ENCODE results near the gene PARP14.
"Not testable (repeated sequence)": the region's sequence is repeated elsewhere in the genome, so short reads cannot be mapped to it uniquely, and the experiment has no call there.

The PARP14 gene

DNA sequence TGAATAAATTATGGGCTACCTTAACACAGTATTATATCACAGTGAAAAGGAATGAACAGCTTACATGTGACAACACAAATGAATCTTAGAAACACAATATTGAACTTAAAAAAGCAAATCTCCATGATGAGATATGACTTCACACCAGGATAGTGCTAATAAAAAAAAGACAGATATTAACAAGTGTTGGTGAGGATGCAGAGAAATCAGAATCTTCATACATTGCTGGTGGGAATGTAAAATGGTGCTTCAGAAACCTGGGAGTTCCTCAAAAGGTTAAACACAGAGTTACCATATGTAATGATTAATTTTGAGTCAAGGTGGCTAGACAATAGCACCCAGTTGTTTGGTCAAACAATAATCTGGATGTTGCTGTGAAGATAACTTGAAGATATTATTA lies 61.6 kb downstream of the PARP14 start:
- DNase-seq (ENCODE audit: low read depth in 2 of 2), result no peak
- H3K4me3 ChIP-seq (replicated peaks in 1 of 2; ENCODE audit: low read depth in 2 of 2, low read length in 2 of 2), result no peak overlapping the region
- TF ChIP-seq, protein P1, sequence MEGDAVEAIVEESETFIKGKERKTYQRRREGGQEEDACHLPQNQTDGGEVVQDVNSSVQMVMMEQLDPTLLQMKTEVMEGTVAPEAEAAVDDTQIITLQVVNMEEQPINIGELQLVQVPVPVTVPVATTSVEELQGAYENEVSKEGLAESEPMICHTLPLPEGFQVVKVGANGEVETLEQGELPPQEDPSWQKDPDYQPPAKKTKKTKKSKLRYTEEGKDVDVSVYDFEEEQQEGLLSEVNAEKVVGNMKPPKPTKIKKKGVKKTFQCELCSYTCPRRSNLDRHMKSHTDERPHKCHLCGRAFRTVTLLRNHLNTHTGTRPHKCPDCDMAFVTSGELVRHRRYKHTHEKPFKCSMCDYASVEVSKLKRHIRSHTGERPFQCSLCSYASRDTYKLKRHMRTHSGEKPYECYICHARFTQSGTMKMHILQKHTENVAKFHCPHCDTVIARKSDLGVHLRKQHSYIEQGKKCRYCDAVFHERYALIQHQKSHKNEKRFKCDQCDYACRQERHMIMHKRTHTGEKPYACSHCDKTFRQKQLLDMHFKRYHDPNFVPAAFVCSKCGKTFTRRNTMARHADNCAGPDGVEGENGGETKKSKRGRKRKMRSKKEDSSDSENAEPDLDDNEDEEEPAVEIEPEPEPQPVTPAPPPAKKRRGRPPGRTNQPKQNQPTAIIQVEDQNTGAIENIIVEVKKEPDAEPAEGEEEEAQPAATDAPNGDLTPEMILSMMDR (IDR thresholded peaks at IDR 0.05; ENCODE audit: low read depth, low read length), result no peak

DNA sequence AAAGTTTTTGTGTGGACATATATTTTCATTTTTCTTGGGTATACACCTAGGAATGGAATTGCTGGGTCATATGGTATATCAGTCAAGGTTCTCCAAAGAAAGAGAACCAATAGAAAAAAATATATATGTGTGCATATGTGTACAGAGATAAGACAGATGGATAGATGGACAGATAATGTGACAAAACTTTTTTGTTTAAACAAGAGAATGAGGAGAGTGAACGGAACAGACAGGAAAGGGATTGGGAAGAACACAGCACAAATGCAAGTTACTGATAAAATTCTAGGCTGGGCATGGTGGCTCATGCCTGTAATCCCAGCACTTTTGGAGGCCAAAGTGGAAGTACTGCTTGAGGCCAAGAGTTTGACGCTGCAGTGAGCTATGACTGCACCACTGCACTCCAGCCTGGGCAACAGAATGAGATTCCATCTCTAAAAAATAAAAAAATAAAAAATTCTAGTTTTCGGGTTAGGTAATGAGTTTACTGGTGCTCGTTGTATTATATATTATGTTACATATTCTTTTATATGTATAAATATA lies 63.0 kb downstream of the PARP14 start:
- no peak for DNase-seq (ENCODE audit: low read depth in 2 of 2)
- TF ChIP-seq, protein P1 (IDR thresholded peaks at IDR 0.05; ENCODE audit: low read depth, low read length), result no peak
- no peak overlapping the region for H3K4me3 ChIP-seq (replicated peaks in 1 of 2; ENCODE audit: low read depth in 2 of 2, low read length in 2 of 2)

DNA sequence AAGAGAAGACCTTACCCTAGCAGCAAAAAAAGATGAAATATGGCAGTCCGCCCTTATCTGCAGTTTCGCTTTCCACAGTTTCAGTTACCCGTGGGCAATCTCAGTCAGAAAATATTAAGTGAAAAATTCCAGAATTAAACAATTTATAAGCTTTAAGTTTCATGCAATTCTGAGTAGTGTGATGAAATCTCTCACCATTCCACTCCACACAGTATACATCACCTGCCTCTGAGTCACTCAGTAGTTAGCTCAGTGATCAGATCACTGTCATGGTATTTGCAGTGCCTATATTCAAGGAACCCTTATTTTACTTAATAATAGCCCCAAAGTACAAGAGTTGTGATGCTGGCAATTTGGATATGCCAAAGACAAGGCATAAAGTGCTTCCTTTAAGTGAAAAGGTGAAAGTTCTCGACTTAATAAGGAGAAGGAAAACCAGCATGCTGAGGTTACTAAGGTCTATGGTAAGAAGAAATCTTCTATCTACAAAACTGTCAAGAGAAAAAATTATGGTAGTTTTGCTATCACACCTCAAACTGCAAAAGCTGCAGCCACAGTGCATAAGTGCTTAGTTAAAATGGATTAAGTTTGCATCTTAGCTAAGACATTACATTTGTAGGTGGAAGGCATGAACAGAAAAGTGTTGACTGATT lies 64.9 kb downstream of the PARP14 start:
- peak; percentile 50 to 80 for DNase-seq (ENCODE audit: low read depth in 2 of 2)
- TF ChIP-seq, protein P1 (IDR thresholded peaks at IDR 0.05; ENCODE audit: low read depth, low read length), result no peak
- no peak overlapping the region for H3K4me3 ChIP-seq (replicated peaks in 1 of 2; ENCODE audit: low read depth in 2 of 2, low read length in 2 of 2)

DNA sequence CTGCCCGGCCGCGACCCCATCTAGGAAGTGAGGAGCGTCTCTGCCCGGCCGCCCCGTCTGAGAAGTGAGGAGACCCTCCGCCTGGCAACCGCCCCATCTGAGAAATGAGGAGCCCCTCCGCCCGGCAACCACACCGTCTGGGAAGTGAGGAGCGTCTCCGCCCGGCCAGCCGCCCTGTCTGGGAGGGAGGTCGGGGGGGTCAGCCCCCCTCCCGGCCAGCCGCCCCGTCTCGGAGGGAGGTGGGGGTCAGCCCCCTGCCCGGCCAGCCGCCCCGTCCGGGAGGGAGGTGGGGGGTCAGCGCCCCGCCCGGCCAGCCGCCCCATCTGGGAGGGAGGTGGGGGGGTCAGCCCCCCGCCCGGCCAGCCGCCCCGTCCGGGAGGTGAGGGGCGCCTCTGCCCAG lies 66.7 kb downstream of the PARP14 start:
- not testable (repeated sequence) for H3K4me3 ChIP-seq (replicated peaks in 1 of 2; ENCODE audit: low read depth in 2 of 2, low read length in 2 of 2); DNase-seq (ENCODE audit: low read depth in 2 of 2)

DNA sequence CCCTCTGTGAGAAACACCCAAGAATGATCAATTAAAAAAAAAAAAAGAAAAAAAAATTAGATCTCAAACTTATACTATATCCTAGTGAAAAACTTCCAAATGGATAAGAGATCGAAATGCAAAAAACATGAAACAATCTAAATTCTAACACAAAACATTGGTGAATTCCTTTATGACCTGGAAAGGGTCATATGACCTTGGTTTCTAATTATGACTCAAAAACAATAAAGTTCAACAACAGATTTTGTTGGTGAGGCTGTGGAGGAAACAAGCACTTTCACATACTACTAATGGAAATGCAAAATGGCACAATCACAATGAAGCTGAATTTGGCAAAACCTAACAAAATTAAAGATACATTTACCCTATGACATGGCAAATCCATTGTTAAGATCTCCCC lies 67.7 kb downstream of the PARP14 start:
- TF ChIP-seq, protein P1 (IDR thresholded peaks at IDR 0.05; ENCODE audit: low read depth, low read length), result no peak
- H3K4me3 ChIP-seq (replicated peaks in 1 of 2; ENCODE audit: low read depth in 2 of 2, low read length in 2 of 2), result no peak overlapping the region
- DNase-seq (ENCODE audit: low read depth in 2 of 2), result no peak

DNA sequence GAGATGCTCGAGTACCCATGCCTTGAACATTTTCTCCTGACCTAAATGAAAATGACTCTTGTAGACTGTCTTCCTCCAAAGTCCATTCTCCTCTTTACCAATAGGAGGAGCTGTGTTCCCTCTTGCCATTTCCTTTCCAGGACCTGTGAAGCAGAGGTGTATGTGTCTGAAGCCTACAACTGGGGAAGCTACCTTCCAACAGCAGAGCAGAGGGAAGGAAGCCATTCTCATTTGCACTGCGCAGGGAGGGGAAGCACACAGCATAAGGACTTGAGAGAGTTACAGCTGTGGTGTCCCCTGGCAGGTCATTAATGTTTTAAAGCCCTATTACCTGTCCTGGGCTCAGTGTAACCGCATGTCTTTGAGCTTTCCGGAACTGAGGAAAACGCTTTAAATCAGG lies 74.3 kb downstream of the PARP14 start:
- TF ChIP-seq, protein P1 (IDR thresholded peaks at IDR 0.05; ENCODE audit: low read depth, low read length), result peak; percentile 89
- peak; percentile 68 to 72 for DNase-seq (ENCODE audit: low read depth in 2 of 2)
- H3K4me3 ChIP-seq (replicated peaks in 1 of 2; ENCODE audit: low read depth in 2 of 2, low read length in 2 of 2), result no peak overlapping the region

DNA sequence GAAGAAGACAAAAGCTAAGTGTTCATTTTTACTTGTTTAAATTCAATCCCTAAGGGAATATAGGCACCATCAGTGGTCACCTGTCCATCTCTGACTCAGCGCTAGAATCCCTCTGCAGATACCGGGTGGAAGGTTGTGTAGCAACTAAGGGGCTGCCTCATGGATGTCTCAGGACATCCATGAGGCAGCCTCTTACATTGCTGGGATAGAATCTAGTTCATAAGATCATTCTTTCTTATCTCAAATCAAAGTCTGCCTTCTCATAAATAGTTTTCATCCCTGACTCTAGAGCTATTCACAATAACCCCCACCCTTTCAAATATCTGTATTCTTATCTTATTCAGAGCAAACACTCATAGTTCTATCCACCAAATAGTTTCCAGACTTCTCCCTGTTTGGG lies 74.9 kb downstream of the PARP14 start:
- H3K4me3 ChIP-seq (replicated peaks in 1 of 2; ENCODE audit: low read depth in 2 of 2, low read length in 2 of 2), result no peak overlapping the region
- TF ChIP-seq, protein P1 (IDR thresholded peaks at IDR 0.05; ENCODE audit: low read depth, low read length), result no peak
- DNase-seq (ENCODE audit: low read depth in 2 of 2), result no peak

Data from cardiac fibroblast (primary cell).